Uterus (tissue), 4 donors: Measurements from ENCODE around the gene PPP1R3E. TPM values are rescaled to one million over a fixed set of nuclear protein-coding genes. Genes with fewer than 3 reads are reported as not detected.

Source experiments
- DNase-seq, 2 donors: peaks; one replicate each; pipeline ENCODE4 v3.0.0-alpha.2; 2019 to 2020
- H3K27ac ChIP-seq, 2 donors: fragments of 200-600 bp; sonication (generic); 1 replicate in 1 of 2; 2 replicates in 1 of 2; pipeline ENCODE4 v1.5.1; 2016 to 2018
- H3K27me3 ChIP-seq, 2 donors: fragments of 200-600 bp; sonication (generic); one replicate each; pipeline ENCODE4 v1.5.1; 2018 to 2019; ENCODE audit warnings: control low read depth in 1 of 2
- H3K36me3 ChIP-seq, 2 donors: fragments of 200-600 bp; sonication (generic); one replicate each; pipeline ENCODE4 v1.5.1; 2019; ENCODE audit warnings: control low read depth in 1 of 2
- H3K4me1 ChIP-seq, 2 donors: fragments of 200-600 bp; sonication (generic); one replicate each; pipeline ENCODE4 v1.5.1; 2018 to 2019; ENCODE audit warnings: control low read depth in 1 of 2
- H3K4me3 ChIP-seq, 2 donors: fragments of 200-600 bp; sonication (generic); 1 replicate in 1 of 2; 2 replicates in 1 of 2; pipeline ENCODE4 v1.5.1; 2018 to 2019; ENCODE audit warnings: mild to moderate bottlenecking in 1 of 2
- H3K9me3 ChIP-seq, 2 donors: fragments of 200-600 bp; sonication (generic); one replicate each; pipeline ENCODE4 v1.5.1; 2019; ENCODE audit warnings: control low read depth in 1 of 2
- CTCF ChIP-seq, 4 experiments: fragments of 200-600 bp in 2 of 4; fragments of 450-650 bp in 2 of 4; sonication (generic) in 2 of 4; IDR thresholded peaks; one replicate each; pipeline ENCODE4 v1.5.1; 2016 to 2019; ENCODE audit warnings: antibody characterized with exemption in 4 of 4, mild to moderate bottlenecking in 2 of 4, moderate library complexity in 1 of 4
- POLR2A ChIP-seq, 2 donors: fragments of 450-650 bp; IDR thresholded peaks; one replicate each; pipeline ENCODE4 v1.6.1; 2016; ENCODE audit warnings: antibody characterized with exemption in 2 of 2, mild to moderate bottlenecking in 1 of 2, moderate library complexity in 1 of 2
- intact Hi-C: fragments of 100-400 bp; cut with DNase I; formaldehyde crosslinking; loops from one replicate; pipeline ENCODE4 v1.15.1; 2023; ENCODE audit warnings: low total_unique reads
- total RNA-seq, 4 donors: library from RNA; depleted of rRNA in 3 of 4; stranded (reverse); fragments of >200 nt in 3 of 4; gene quantifications; one replicate each; pipeline versions ENCODE4 v1.1.0 to v1.2.4, GENCODE V29; 2014 to 2023
- donor health status: DM: yes; HTN: yes; CAD: no.

Gene PPP1R3E
- total RNA-seq, 4 donors from 2014 or later: 0.88 to 23.5 (median 6.5) TPM

GRCh38 chr14:23306412-23307145 is 3.9 kb upstream of the PPP1R3E start, which contains the start of gene BCL2L2:
Gene BCL2L2, plus strand, starts transcription at chr14:23306833. Its CDS starts 935 bp downstream, at chr14:23307768.
- intact Hi-C loops: no loop called here

GRCh38 chr14:23301969-23302289 is 730 bp downstream of the PPP1R3E start:
- intact Hi-C loops: no loop called here
- Histone ChIP-seq H3K4me1 (peaks cover 5 to 6% of the 10 kb centered on the region in 2 donors), H3K27ac (peak overlapping the region; percentile 99), H3K9me3 (no peaks in the 10 kb centered on the region), H3K4me3 (peak overlapping the region; percentile 68 to 71), H3K36me3 (no peaks in the 10 kb centered on the region), H3K27me3 (no peaks in the 10 kb centered on the region)
- TF ChIP-seq POLR2A (IDR thresholded peaks at IDR 0.05) (peak; percentile 81 to 92), CTCF (IDR thresholded peaks at IDR 0.05) (no peak)
- no peak for DNase-seq

More at GRCh38 chr14:23306412-23307145, 3.9 kb upstream of the PPP1R3E start, which contains the start of gene BCL2L2:
- H3K27ac ChIP-seq: peak within 1 kb of the TSS; percentile 86 to 88
- H3K9me3 ChIP-seq: no peaks in the 10 kb centered on the region
- H3K27me3 ChIP-seq: no peaks in the 10 kb centered on the region
- peak; percentile 90 to 94 for DNase-seq
- no peaks in the 10 kb centered on the region for H3K36me3 ChIP-seq
- H3K4me1 ChIP-seq: peaks cover 0 to 22% of the 10 kb centered on the region in 2 donors
- peak within 1 kb of the TSS; percentile 58 to 79 for H3K4me3 ChIP-seq
- TF ChIP-seq CTCF (IDR thresholded peaks at IDR 0.05) (peak in 1 of 4 experiments; percentile 3), POLR2A (IDR thresholded peaks at IDR 0.05) (peak; percentile 29 to 58)

- no peaks in the 10 kb centered on the region for H3K36me3 ChIP-seq
- intact Hi-C loops: no loop called here
- DNase-seq: peak; percentile 97 to 99
- peak overlapping the region; percentile 68 to 71 for H3K4me3 ChIP-seq
- H3K9me3 ChIP-seq: no peaks in the 10 kb centered on the region
- H3K27me3 ChIP-seq: no peaks in the 10 kb centered on the region
- H3K27ac ChIP-seq: peak overlapping the region; percentile 99
- peak; percentile 56 to 87 for TF ChIP-seq POLR2A (IDR thresholded peaks at IDR 0.05)
- peak; percentile 53 to 95 (median 86) for TF ChIP-seq CTCF (IDR thresholded peaks at IDR 0.05)
- H3K4me1 ChIP-seq: peaks cover 5 to 6% of the 10 kb centered on the region in 2 donors
Measured at GRCh38 chr14:23301288-23301968, 1.2 kb downstream of the PPP1R3E start.

- no peaks in the 10 kb centered on the region for H3K36me3 ChIP-seq
- H3K4me1 ChIP-seq: peaks cover 5 to 6% of the 10 kb centered on the region in 2 donors
- peak; percentile 52 to 53 for DNase-seq
- peak overlapping the region; percentile 99 for H3K27ac ChIP-seq
- TF ChIP-seq POLR2A (IDR thresholded peaks at IDR 0.05): no peak
- no peak for TF ChIP-seq CTCF (IDR thresholded peaks at IDR 0.05)
- H3K27me3 ChIP-seq: no peaks in the 10 kb centered on the region
- peak overlapping the region; percentile 55 to 60 for H3K4me3 ChIP-seq
- H3K9me3 ChIP-seq: no peaks in the 10 kb centered on the region
- intact Hi-C loops: no loop called here
Measured at GRCh38 chr14:23300687-23301223, 1.9 kb downstream of the PPP1R3E start.
